Activated CD4-positive, alpha-beta T cell treated with anti-CD3 and anti-CD28 coated beads, Interleukin-2, amount 50 U/mL, for 48 hours (primary cell): ENCODE results near the gene KIAA0825.
"Not testable (repeated sequence)": the region's sequence is repeated elsewhere in the genome, so short reads cannot be mapped to it uniquely, and the experiment has no call there.

Experiments
- DNase-seq, 2 experiments: peaks; one replicate each; pipeline ENCODE4 v3.0.0-alpha.2; 2020

Gene KIAA0825

GRCh38 chr5:94161801-94162200 is 456.6 kb downstream of the KIAA0825 start:
- DNase-seq: no peak

- DNase-seq: no peak
Measured at GRCh38 chr5:94159144-94159543, 459.3 kb downstream of the KIAA0825 start.

- no peak for DNase-seq
Measured at GRCh38 chr5:94157704-94158539, 460.5 kb downstream of the KIAA0825 start.

- DNase-seq: no peak
Measured at GRCh38 chr5:94154672-94155071, 463.7 kb downstream of the KIAA0825 start.

DNA sequence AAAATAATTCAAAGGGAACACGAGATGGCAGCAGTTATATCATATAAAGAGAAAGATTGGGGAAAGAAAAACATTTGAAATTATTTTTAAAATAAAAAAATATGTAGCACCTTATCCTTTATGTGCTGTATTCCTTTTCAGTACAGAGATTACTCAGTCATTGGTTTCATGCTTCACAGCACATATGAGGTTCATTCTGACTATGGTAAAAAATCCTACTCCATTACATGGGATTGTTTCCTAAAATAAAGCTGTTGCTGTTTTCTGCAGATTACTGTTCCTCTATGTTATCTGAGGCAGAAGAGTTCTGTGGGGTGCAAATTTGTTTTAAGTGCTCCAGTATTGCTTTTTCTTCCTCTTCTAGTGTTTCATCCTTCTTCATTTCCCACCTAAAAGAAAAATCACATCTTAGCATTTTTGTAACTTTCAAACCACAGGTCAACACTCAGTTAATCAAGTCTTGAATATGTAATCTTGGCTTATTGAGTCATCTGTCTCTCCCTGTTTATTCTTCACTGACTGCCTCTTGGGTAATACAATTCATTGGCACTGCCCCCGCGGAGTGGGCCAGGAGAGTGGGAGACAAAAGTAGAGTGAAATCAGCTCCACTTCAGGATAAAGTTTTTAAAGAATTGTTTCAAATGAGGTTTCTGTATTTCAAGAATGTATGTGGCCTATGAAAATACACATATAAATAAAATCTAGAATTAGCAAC is 464.5 kb downstream of the KIAA0825 start:
- DNase-seq: no peak

DNA sequence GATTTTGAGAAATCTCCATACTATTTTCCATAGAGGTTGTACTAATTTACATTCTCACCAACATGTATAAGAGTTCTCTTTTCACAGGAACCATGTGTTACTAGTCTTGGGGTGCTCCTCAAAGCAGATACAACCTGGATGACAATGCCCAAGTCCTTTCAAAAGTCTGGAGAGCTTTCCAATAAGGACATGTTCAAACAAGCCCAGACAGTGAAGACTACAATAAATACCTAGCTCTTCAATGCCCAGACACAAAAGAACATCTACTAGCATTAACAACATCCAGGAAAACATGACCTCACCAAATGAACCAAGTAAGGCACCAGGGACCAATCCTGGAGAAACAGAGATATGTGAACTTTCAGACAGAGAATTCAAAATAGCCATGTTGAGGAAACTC is 474.8 kb downstream of the KIAA0825 start:
- not testable (repeated sequence) for DNase-seq

DNA sequence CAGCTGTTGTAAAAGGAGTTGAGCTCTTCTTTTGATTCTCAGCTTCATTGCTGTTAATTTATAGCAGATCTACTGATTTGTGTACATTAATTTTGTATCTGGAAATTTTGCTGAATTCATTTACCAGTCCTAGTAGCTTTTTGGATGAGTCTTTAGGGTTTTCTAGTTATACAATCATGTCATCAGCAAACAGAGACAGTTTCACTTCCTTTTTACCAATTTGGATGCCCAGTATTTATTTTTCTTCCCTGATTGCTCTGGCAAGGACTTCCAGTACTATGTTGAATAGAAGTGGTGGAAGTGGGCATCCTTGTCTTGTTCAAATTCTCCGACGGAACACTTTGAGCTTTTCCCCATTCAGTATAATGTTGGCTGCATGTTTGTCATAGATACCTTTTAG is 478.1 kb downstream of the KIAA0825 start:
- DNase-seq: no peak

GRCh38 chr5:94130077-94130476 is 488.3 kb downstream of the KIAA0825 start:
- no peak for DNase-seq

GRCh38 chr5:94125107-94125506 is 493.3 kb downstream of the KIAA0825 start:
- no peak for DNase-seq

DNA sequence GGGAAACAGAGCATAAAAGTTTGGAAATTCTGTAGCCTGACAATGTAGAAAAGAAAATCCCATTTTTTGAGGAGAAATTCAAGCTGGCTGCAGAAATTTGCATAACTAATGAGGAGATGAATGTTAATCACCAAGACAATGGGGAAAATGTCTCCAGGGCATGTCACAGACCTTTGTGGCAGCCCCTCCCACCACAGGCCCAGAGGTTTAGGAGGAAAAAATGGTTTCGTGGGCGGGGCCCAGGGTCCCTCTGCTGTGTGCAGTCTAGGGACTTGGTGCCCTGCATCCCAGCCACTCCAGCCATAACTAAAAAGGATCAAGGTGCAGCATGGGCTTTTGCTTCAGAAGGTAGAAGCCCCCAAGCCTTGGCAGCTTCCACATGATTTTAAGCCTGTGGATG is 502.1 kb downstream of the KIAA0825 start:
- not testable (repeated sequence) for DNase-seq

DNA sequence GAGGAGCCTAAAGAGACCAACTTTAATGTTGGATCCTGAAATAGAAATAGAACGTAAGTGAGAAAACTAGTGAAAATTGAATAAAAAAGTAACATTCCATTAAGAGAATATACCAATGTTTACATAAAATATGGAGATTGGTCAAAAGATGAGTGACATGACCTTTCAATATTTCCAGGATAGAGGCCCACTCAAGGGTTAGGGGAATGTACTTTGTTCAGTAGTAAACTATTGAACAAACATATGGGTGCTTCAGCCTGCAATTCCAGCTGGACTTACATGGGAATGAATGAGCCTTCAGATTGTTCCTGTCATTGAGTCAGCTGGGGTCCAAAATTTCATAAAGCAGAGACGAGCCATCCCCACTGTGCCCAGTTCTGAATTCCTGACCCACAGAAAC is 505.3 kb downstream of the KIAA0825 start:
- DNase-seq: no peak

GRCh38 chr5:94111209-94112004 is 507.0 kb downstream of the KIAA0825 start:
- DNase-seq: peak; percentile 91 to 95

GRCh38 chr5:94103514-94104245 is 514.7 kb downstream of the KIAA0825 start:
- DNase-seq: no peak
